BJ (cell line): ENCODE data around the gene TDRD12. TPM values are rescaled to one million over a fixed set of nuclear protein-coding genes. Genes with fewer than 3 reads are reported as not detected.
"Not testable (repeated sequence)": the region's sequence is repeated elsewhere in the genome, so short reads cannot be mapped to it uniquely, and the experiment has no call there.

Experiments
- CTCF ChIA-PET: fragments of 350-600 bp; formaldehyde crosslinking; extraction: SDS; loops from one replicate; lab custom pipeline; 2021; ENCODE audit warnings: antibody characterized with exemption, inconsistent platforms; lab: Yijun Ruan, JAX
- POLR2A ChIA-PET: fragments of 300-600 bp; sonication (Branson Sonifier 250); formaldehyde crosslinking; extraction: SDS; loops from one replicate; lab custom pipeline; 2021; ENCODE audit warnings: antibody characterized with exemption; lab: Charles Lee
- DNase-seq: peaks from one replicate; pipeline ENCODE4 v3.0.0-alpha.2; 2011; ENCODE audit warnings: low read depth
- H3K27me3 ChIP-seq: 2 replicates; pipeline ENCODE4 v1.6.0; 2011; ENCODE audit warnings: low read length; ENCODE audit not compliant: control insufficient read depth, insufficient read depth
- H3K36me3 ChIP-seq: 2 replicates; pipeline ENCODE4 v1.5.1; 2011; ENCODE audit warnings: low read length; ENCODE audit not compliant: control insufficient read depth, insufficient read depth
- H3K4me3 ChIP-seq: 2 replicates; pipeline ENCODE4 v1.5.1; 2011; ENCODE audit warnings: low read depth, mild to moderate bottlenecking, control low read depth, low read length
- CTCF ChIP-seq: IDR thresholded peaks from 2 replicates; pipeline ENCODE4 v1.5.1; 2011; ENCODE audit warnings: low read depth, mild to moderate bottlenecking, control low read depth, inconsistent platforms, low read length, moderate library complexity; ENCODE audit not compliant: insufficient read depth
- polyA plus RNA-seq: library from polyadenylated mRNA; depleted of rRNA; stranded (reverse); fragments of >200 nt; gene quantifications from 2 replicates; pipeline ENCODE4 v1.2.3, GENCODE V29; 2011

The TDRD12 gene
- polyA plus RNA-seq, 1 experiment: not detected

- no peak for TF ChIP-seq CTCF
- no peak for DNase-seq
- Histone ChIP-seq H3K36me3 (no peaks in the 10 kb centered on the region), H3K4me3 (no peak overlapping the region), H3K27me3 (no peaks in the 10 kb centered on the region; the same call in 1 of the 2 replicates)
- POLR2A ChIA-PET: no interaction called here
- CTCF ChIA-PET: no interaction called here
These were observed 118.0 kb downstream of the TDRD12 start for GRCh38 chr19:32837531-32837930.

DNA sequence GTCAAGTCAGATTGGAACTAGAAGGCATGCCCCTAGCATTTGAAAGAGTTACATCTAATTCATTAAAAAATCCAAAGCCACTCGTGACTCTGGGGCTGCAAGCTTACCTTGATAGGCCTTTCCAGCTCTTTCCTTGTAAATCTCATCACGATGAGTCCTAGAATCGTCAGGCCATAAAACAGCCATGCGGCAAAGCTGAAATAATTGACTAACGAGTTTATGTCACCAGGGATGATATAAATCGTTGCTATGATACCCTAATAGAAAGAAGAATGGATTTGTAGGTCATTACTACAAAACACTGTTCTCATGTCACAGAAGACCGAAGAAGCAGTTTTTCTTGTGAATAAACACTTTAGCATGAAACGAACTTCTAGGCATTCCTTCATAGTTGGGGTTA lies 122.5 kb downstream of the TDRD12 start:
- Histone ChIP-seq H3K27me3 (no peaks in the 10 kb centered on the region; the same call in 1 of the 2 replicates), H3K36me3 (no peaks in the 10 kb centered on the region), H3K4me3 (no peak overlapping the region)
- POLR2A ChIA-PET: no interaction called here
- TF ChIP-seq CTCF: no peak
- no peak for DNase-seq
- CTCF ChIA-PET: no interaction called here

DNA sequence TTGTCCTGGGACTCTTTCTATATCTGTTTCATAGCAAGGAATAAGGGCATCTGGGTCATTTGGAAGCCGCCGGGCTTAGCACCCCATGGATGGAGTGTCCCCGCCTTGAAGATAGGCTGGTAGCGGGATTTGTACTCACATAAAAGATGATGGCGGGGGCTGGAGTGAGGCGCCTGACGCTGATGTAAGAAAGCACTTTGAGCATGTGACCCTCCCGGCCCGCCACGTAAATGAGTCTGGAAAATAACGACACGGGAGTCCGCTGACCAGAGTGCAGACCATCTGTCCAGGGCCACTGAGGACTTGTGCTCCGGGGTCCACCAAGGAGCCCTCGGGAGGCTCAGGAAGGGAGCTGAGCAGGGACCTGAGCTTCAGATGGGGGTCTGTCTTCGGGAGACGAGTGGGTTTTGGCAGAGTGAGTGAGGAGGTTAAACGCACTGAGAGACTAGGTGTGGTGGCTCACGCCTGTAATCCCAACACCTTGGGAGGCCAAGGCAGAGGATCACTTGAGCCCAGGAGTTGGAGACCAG lies 124.2 kb downstream of the TDRD12 start:
- Histone ChIP-seq H3K36me3 (no peaks in the 10 kb centered on the region), H3K27me3 (no peaks in the 10 kb centered on the region; the same call in 1 of the 2 replicates), H3K4me3 (no peak overlapping the region)
- ChIA-PET CTCF (interaction anchor here (1.6 kb wide), 1 partner anchor 20 kb away, joined by 3 read pairs; no protein-coding TSS in a partner anchor), POLR2A (no interaction called here)
- no peak for DNase-seq
- TF ChIP-seq CTCF: no peak

GRCh38 chr19:32848035-32848434 lies 128.5 kb downstream of the TDRD12 start:
- H3K4me3 ChIP-seq, CTCF ChIA-PET, H3K36me3 ChIP-seq, H3K27me3 ChIP-seq, POLR2A ChIA-PET, DNase-seq: not testable (repeated sequence)

- Histone ChIP-seq H3K36me3 (no peaks in the 10 kb centered on the region), H3K4me3 (no peak overlapping the region), H3K27me3 (no peaks in the 10 kb centered on the region)
- TF ChIP-seq CTCF: no peak
- POLR2A ChIA-PET: no interaction called here
- no peak for DNase-seq
- CTCF ChIA-PET: no interaction called here
These were observed 132.6 kb downstream of the TDRD12 start for GRCh38 chr19:32852216-32852615.

DNA sequence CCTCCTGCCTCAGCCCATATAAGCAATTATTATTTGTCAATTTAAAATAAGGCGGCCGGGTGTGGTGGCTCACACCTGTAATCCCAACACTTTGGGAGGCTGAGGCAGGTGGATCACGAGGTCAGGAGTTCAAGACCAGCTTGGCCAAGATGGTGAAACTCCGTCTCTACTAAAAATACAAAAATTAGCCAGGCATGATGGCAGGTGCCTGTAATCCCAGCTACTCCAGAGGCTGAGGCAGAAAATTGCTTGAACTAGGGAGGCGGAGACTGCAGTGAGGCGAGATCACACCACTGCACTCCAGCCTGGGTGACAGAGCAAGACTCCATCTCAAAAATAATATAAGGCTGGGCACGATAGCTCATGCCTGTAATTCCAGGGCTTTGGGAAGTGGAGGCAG lies 137.3 kb downstream of the TDRD12 start:
- DNase-seq, H3K27me3 ChIP-seq, H3K4me3 ChIP-seq, POLR2A ChIA-PET, H3K36me3 ChIP-seq: not testable (repeated sequence)
- CTCF ChIA-PET: interaction anchor here (1.2 kb wide), 1 partner anchor 9 kb away, joined by 3 read pairs; no protein-coding TSS in a partner anchor
